Ovary (tissue), 9 donors: ENCODE data around the gene ZNF750. TPM values are rescaled to one million over a fixed set of nuclear protein-coding genes. Genes with fewer than 3 reads are reported as not detected.

Source experiments
- DNase-seq, 5 donors: peaks; one replicate each; pipeline ENCODE4 v3.0.0-alpha.2; 2019 to 2020
- H3K27ac ChIP-seq, 2 donors: fragments of 200-600 bp; one replicate each; pipeline versions ENCODE4 v1.5.1 to v1.8.0; 2019 to 2022
- H3K27me3 ChIP-seq: fragments of 200-600 bp; one replicate; pipeline ENCODE4 v1.8.0; 2022
- H3K36me3 ChIP-seq: fragments of 200-600 bp; sonication (generic); one replicate; pipeline ENCODE4 v1.5.1; 2019
- H3K4me1 ChIP-seq: one replicate; pipeline ENCODE4 v1.8.1; 2013; ENCODE audit warnings: mild to moderate bottlenecking, moderate library complexity; ENCODE audit not compliant: insufficient read depth
- H3K4me3 ChIP-seq: fragments of 200-600 bp; sonication (generic); one replicate; pipeline ENCODE4 v1.5.1; 2017
- H3K9me3 ChIP-seq, 2 donors: fragments of 200-600 bp in 1 of 2; sonication (generic) in 1 of 2; one replicate each; pipeline versions ENCODE4 v1.5.1 to v1.8.1; 2013 to 2019; ENCODE audit warnings: mild to moderate bottlenecking in 1 of 2, moderate library complexity in 1 of 2
- CTCF ChIP-seq, 3 donors: fragments of 450-650 bp in 2 of 3; fragments of 200-600 bp in 1 of 3; IDR thresholded peaks; one replicate each; pipeline versions ENCODE4 v1.5.1 to v1.8.0; 2016 to 2022; ENCODE audit warnings: antibody characterized with exemption in 3 of 3, mild to moderate bottlenecking in 1 of 3
- EP300 ChIP-seq: sonication (generic); formaldehyde crosslinking; IDR thresholded peaks from one replicate; pipeline ENCODE4 v1.6.1; 2017; ENCODE audit warnings: antibody characterized with exemption
- POLR2A ChIP-seq: fragments of 450-650 bp; IDR thresholded peaks from one replicate; pipeline ENCODE4 v1.6.1; 2017; ENCODE audit warnings: antibody characterized with exemption, mild to moderate bottlenecking, moderate library complexity
- WGBS, 3 donors: extraction: QIAGEN DNeasy Blood & Tissue Kit in 1 of 3; methylation state at CpG; one replicate each; pipeline versions ENCODE4 v1.1.5 to v1.1.7; 2013 to 2017; 5-methylcytosine and 5-hydroxymethylcytosine counted together
- intact Hi-C, 4 donors: fragments of 100-400 bp; cut with DNase I; formaldehyde crosslinking; loops; one replicate each; pipeline versions ENCODE4 v1.11.0 to v1.15.1; 2022 to 2023
- polyA plus RNA-seq, 2 donors: library from polyadenylated mRNA; stranded (reverse); fragments of 200-250 nt in 1 of 2; fragments of 350-450 nt in 1 of 2; fragmentation: Illumina TruSeq in 1 of 2; extraction: RNeasy Lipid Tissue Mini Kit (QIAGEN cat#74804) in 1 of 2; gene quantifications; one replicate each; pipeline ENCODE4 v1.2.3, GENCODE V29; 2013 to 2014
- total RNA-seq, 7 donors: library from RNA; depleted of rRNA in 2 of 7; stranded (reverse); fragments of >200 nt in 2 of 7; fragmentation: NEBNext Ultra II Directional in 3 of 7; extraction: Animal tissue kit (Norgen Biotek cat#: 25700) in 3 of 7; gene quantifications; one replicate each; pipeline versions ENCODE4 v1.1.0 to v1.2.4, GENCODE V29; 2016 to 2023
- donor health status: DM: no; HTN: no; CAD: no; lungs with moderate emphysema.
- donor health status: DM: no; HTN: no; CAD: no.
- donor health status: Bipolar disorder and iron deficiency.
- donor health status: DM: yes; HTN: yes; CAD: no.
- donor health status: DM: no; HTN: no; CAD: no.
- donor health status: DM: yes; HTN: yes; CAD: no.

Gene ZNF750
- total and polyA plus RNA-seq, 9 donors, result 0.02 TPM; not detected in 8

GRCh38 chr17:82867763-82868325 is 28.0 kb upstream of the ZNF750 start:
- H3K36me3 ChIP-seq, result no peaks in the 10 kb centered on the region
- no peaks in the 10 kb centered on the region for H3K4me1 ChIP-seq
- WGBS, 3 donors, result 76 to 84% (median 83%) methylated on average over 18 of the region's 18 CpGs
- no peaks in the 10 kb centered on the region for H3K27me3 ChIP-seq
- no peak overlapping the region for H3K4me3 ChIP-seq
- no peak for TF ChIP-seq CTCF (IDR thresholded peaks at IDR 0.05)
- TF ChIP-seq EP300, result no peak
- TF ChIP-seq POLR2A, result no peak
- H3K9me3 ChIP-seq, result no peaks in the 10 kb centered on the region
- no peak for DNase-seq
- intact Hi-C loops, result no loop called here
- no peak overlapping the region for H3K27ac ChIP-seq

GRCh38 chr17:82866590-82867191 is 26.9 kb upstream of the ZNF750 start:
- WGBS, 3 donors, result 37 to 42% (median 40%) methylated on average over 7 to 11 of the region's 11 CpGs
- no peak overlapping the region for H3K4me3 ChIP-seq
- H3K27me3 ChIP-seq, result no peaks in the 10 kb centered on the region
- TF ChIP-seq EP300, result no peak
- DNase-seq, result no peak
- H3K36me3 ChIP-seq, result no peaks in the 10 kb centered on the region
- H3K4me1 ChIP-seq, result no peaks in the 10 kb centered on the region
- H3K9me3 ChIP-seq, result no peaks in the 10 kb centered on the region
- H3K27ac ChIP-seq, result no peak overlapping the region
- intact Hi-C loops, result no loop called here

GRCh38 chr17:82865774-82866395 is 26.1 kb upstream of the ZNF750 start:
- Histone ChIP-seq H3K4me3 (no peak overlapping the region), H3K27ac (no peak overlapping the region), H3K27me3 (no peaks in the 10 kb centered on the region), H3K36me3 (no peaks in the 10 kb centered on the region), H3K4me1 (no peaks in the 10 kb centered on the region), H3K9me3 (no peaks in the 10 kb centered on the region)
- TF ChIP-seq POLR2A, result no peak
- TF ChIP-seq EP300, result no peak
- TF ChIP-seq CTCF (IDR thresholded peaks at IDR 0.05), result no peak
- intact Hi-C loops, result no loop called here
- DNase-seq, result no peak
- WGBS, 3 donors, result 79 to 80% (median 80%) methylated on average over 9 of the region's 9 CpGs

- WGBS, 3 donors, result 76 to 83% (median 82%) methylated on average over 16 to 23 of the region's 23 CpGs
- Histone ChIP-seq H3K36me3 (no peaks in the 10 kb centered on the region), H3K27ac (no peak overlapping the region), H3K9me3 (no peaks in the 10 kb centered on the region), H3K4me1 (no peaks in the 10 kb centered on the region), H3K27me3 (no peaks in the 10 kb centered on the region), H3K4me3 (no peak overlapping the region)
- intact Hi-C loops, result no loop called here
- no peak for DNase-seq
- TF ChIP-seq POLR2A (no peak), CTCF (IDR thresholded peaks at IDR 0.05) (no peak), EP300 (no peak)
Measured at GRCh38 chr17:82865274-82865673, 25.5 kb upstream of the ZNF750 start.

GRCh38 chr17:82864713-82865248 is 25.0 kb upstream of the ZNF750 start:
- 84 to 91% (median 90%) methylated on average over 13 to 16 of the region's 16 CpGs for WGBS, 3 donors
- Histone ChIP-seq H3K4me3 (no peak overlapping the region), H3K27ac (no peak overlapping the region), H3K36me3 (no peaks in the 10 kb centered on the region), H3K9me3 (no peaks in the 10 kb centered on the region), H3K27me3 (no peaks in the 10 kb centered on the region), H3K4me1 (peaks cover 4% of the 10 kb centered on the region)
- DNase-seq, result no peak
- TF ChIP-seq CTCF (IDR thresholded peaks at IDR 0.05) (no peak), EP300 (no peak), POLR2A (no peak)
- intact Hi-C loops, result no loop called here
